ENCODE measurements around the gene BMP2. TPM values are rescaled to one million over a fixed set of nuclear protein-coding genes. Genes with fewer than 3 reads are reported as not detected.

BMP2 gene
- total RNA-seq, 1 experiment from 2014 or later = not detected

- no TSS peak for BruUV-seq (replicated peaks)
- Histone ChIP-seq H3K27ac (no peak overlapping the region), H2AFZ (no peak overlapping the region), H3K9me3 (ENCODE audit: insufficient read depth, low read depth) (no peaks in the 10 kb centered on the region), H4K20me1 (ENCODE audit: insufficient read depth) (no peaks in the 10 kb centered on the region), H3K4me2 (no peak overlapping the region), H3K36me3 (ENCODE audit: low read depth) (no peaks in the 10 kb centered on the region), H3K27me3 (ENCODE audit: insufficient read depth, low read depth) (peaks cover 15% of the 10 kb centered on the region; the same call in 1 of the 2 replicates), H3K79me2 (ENCODE audit: low read depth) (no peaks in the 10 kb centered on the region), H3F3A (ENCODE audit: insufficient read depth, low read depth) (no peaks in the 10 kb centered on the region), H3K4me3 (no peak overlapping the region), H3K9me2 (ENCODE audit: insufficient read depth) (no peaks in the 10 kb centered on the region), H3K4me1 (replicated peaks; ENCODE audit: insufficient read depth) (no peaks in the 10 kb centered on the region)
- TF ChIP-seq CTCF (conservative IDR thresholded peaks at IDR 0.05) (no peak), EZH2 (IDR thresholded peaks at IDR 0.05; ENCODE audit: low read depth) (no peak)
- intact Hi-C loops (cut with micrococcal nuclease; ENCODE audit: unreplicated experiment) = no loop called here
- DNase-seq = no peak
- ChIA-PET CTCF (interaction anchor here (0.6 kb wide), 1 partner anchor 1425 kb away, joined by 3 read pairs; no protein-coding TSS in a partner anchor), POLR2A (ENCODE audit: unreplicated experiment) (no interaction called here)
Measured at GRCh38 chr20:6824401-6824800, 56.9 kb downstream of the BMP2 start.

GRCh38 chr20:6827472-6827871 lies 60.0 kb downstream of the BMP2 start:
- DNase-seq = no peak
- Histone ChIP-seq H3K4me1 (replicated peaks; ENCODE audit: insufficient read depth) (no peaks in the 10 kb centered on the region), H3K27me3 (ENCODE audit: insufficient read depth, low read depth) (no peaks in the 10 kb centered on the region; the same call in 1 of the 2 replicates), H3K4me2 (no peak overlapping the region), H3K4me3 (no peak overlapping the region), H3K79me2 (ENCODE audit: low read depth) (no peaks in the 10 kb centered on the region), H3K36me3 (ENCODE audit: low read depth) (no peaks in the 10 kb centered on the region), H3K9me2 (ENCODE audit: insufficient read depth) (no peaks in the 10 kb centered on the region), H2AFZ (no peak overlapping the region), H3K9me3 (ENCODE audit: insufficient read depth, low read depth) (no peaks in the 10 kb centered on the region), H3K27ac (no peak overlapping the region), H4K20me1 (ENCODE audit: insufficient read depth) (no peaks in the 10 kb centered on the region), H3F3A (ENCODE audit: insufficient read depth, low read depth) (no peaks in the 10 kb centered on the region)
- no peak for TF ChIP-seq CTCF (conservative IDR thresholded peaks at IDR 0.05)
- ChIA-PET CTCF (no interaction called here), POLR2A (ENCODE audit: unreplicated experiment) (no interaction called here)
- intact Hi-C loops (cut with micrococcal nuclease; ENCODE audit: unreplicated experiment) = loop anchor here (5.0 kb wide), 1 partner anchor 1895 kb away; no protein-coding TSS in a partner anchor
- BruUV-seq (replicated peaks) = no TSS peak

GRCh38 chr20:6828794-6829423 lies 61.4 kb downstream of the BMP2 start:
- intact Hi-C loops (cut with micrococcal nuclease; ENCODE audit: unreplicated experiment) = loop anchor here (2.0 to 5.0 kb wide), 2 partner anchors 1030 to 1893 kb away; no protein-coding TSS in a partner anchor
- POLR2A ChIA-PET (ENCODE audit: unreplicated experiment) = no interaction called here
- BruUV-seq (replicated peaks) = no TSS peak

More at GRCh38 chr20:6828794-6829423, 61.4 kb downstream of the BMP2 start:
- CTCF ChIA-PET = no interaction called here
- Histone ChIP-seq H3K9me2 (ENCODE audit: insufficient read depth) (no peaks in the 10 kb centered on the region), H3K79me2 (ENCODE audit: low read depth) (no peaks in the 10 kb centered on the region), H3F3A (ENCODE audit: insufficient read depth, low read depth) (no peaks in the 10 kb centered on the region), H3K4me2 (no peak overlapping the region), H3K27me3 (ENCODE audit: insufficient read depth, low read depth) (no peaks in the 10 kb centered on the region; the same call in 1 of the 2 replicates), H4K20me1 (ENCODE audit: insufficient read depth) (no peaks in the 10 kb centered on the region), H3K4me1 (replicated peaks; ENCODE audit: insufficient read depth) (no peaks in the 10 kb centered on the region), H2AFZ (no peak overlapping the region), H3K36me3 (ENCODE audit: low read depth) (no peaks in the 10 kb centered on the region), H3K9me3 (ENCODE audit: insufficient read depth, low read depth) (no peaks in the 10 kb centered on the region), H3K27ac (no peak overlapping the region), H3K4me3 (no peak overlapping the region)
- peak in 1 of 2 experiments; percentile 13 for DNase-seq
- TF ChIP-seq CTCF (conservative IDR thresholded peaks at IDR 0.05) (peak; percentile 80), EZH2 (IDR thresholded peaks at IDR 0.05; ENCODE audit: low read depth) (no peak)

Data from PC-9 (cell line).